SU-DHL-6 (cell line): ENCODE results near the gene PLEKHG3.

Experiments
- H2AFZ ChIP-seq: fragments of 200-600 bp; sonication (generic); 2 replicates; pipeline ENCODE4 v1.6.1; 2014; ENCODE audit warnings: low read depth, mild to moderate bottlenecking, moderate library complexity, mixed read lengths, antibody characterized with exemption, low read length; ENCODE audit not compliant: severe bottlenecking
- H3F3A ChIP-seq: fragments of 200-600 bp; shearing (Covaris generic); 2 replicates; pipeline ENCODE4 v1.6.0; 2016; ENCODE audit warnings: antibody characterized with exemption, mild to moderate bottlenecking; ENCODE audit not compliant: insufficient read depth
- H3K27ac ChIP-seq: fragments of 200-600 bp; sonication (generic); 2 replicates; pipeline ENCODE4 v1.5.1; 2016; ENCODE audit warnings: low read depth, mild to moderate bottlenecking, low read length, moderate library complexity, mixed read lengths
- H3K27me3 ChIP-seq: fragments of 200-600 bp; sonication (generic), shearing (Covaris generic); 2 replicates; pipeline ENCODE4 v1.6.0; 2014; ENCODE audit warnings: mild to moderate bottlenecking, low read length
- H3K36me3 ChIP-seq: fragments of 200-600 bp; sonication (generic); 2 replicates; pipeline ENCODE4 v1.6.1; 2014; ENCODE audit warnings: mild to moderate bottlenecking, low read length, mixed read lengths
- H3K4me2 ChIP-seq: fragments of 300-600, 200-600 bp; shearing (Covaris generic), sonication (generic); 2 replicates; pipeline ENCODE4 v1.6.0; 2014; ENCODE audit warnings: low read length, low read depth, mild to moderate bottlenecking; ENCODE audit not compliant: poor library complexity, severe bottlenecking
- H3K4me3 ChIP-seq: fragments of 200-600 bp; sonication (generic); 2 replicates; pipeline ENCODE4 v1.5.1; 2014; ENCODE audit warnings: antibody characterized with exemption, low read length, mild to moderate bottlenecking, mixed read lengths; ENCODE audit not compliant: insufficient read depth, poor library complexity, severe bottlenecking
- H3K79me2 ChIP-seq: fragments of 200-600 bp; sonication (generic); 2 replicates; pipeline ENCODE4 v1.6.1; 2014; ENCODE audit warnings: mild to moderate bottlenecking, low read length, moderate library complexity; ENCODE audit not compliant: insufficient read depth
- H3K9ac ChIP-seq: fragments of 200-600 bp; sonication (generic); 2 replicates; pipeline ENCODE4 v1.7.0; 2014; ENCODE audit warnings: mild to moderate bottlenecking, low read length
- H3K9me2 ChIP-seq: fragments of 200-600 bp; sonication (generic); replicated peaks from 2 replicates; pipeline ENCODE4 v1.6.1; 2014; ENCODE audit warnings: low read length; ENCODE audit not compliant: insufficient read depth
- H3K9me3 ChIP-seq: fragments of 200-600 bp; sonication (generic); 2 replicates; pipeline ENCODE4 v1.6.1; 2014; ENCODE audit warnings: low read length, mixed read lengths; ENCODE audit not compliant: insufficient read depth
- H4K20me1 ChIP-seq: fragments of 200-600 bp; sonication (generic); 2 replicates; pipeline ENCODE4 v1.6.1; 2014; ENCODE audit warnings: low read depth, mild to moderate bottlenecking, antibody characterized with exemption, low read length, moderate library complexity, mixed read lengths
- CTCF ChIP-seq: fragments of 200-600 bp; sonication (generic); IDR thresholded peaks from one replicate; pipeline ENCODE4 v1.5.1; 2017; ENCODE audit warnings: antibody characterized with exemption, mild to moderate bottlenecking, low read length, moderate library complexity; ENCODE audit not compliant: insufficient read depth, poor library complexity, severe bottlenecking
- EZH2phosphoT487 ChIP-seq: fragments of 200-600 bp; sonication (generic), shearing (Covaris generic); conservative IDR thresholded peaks from 2 replicates; pipeline ENCODE4 v1.6.1; 2018; ENCODE audit warnings: mild to moderate bottlenecking, antibody characterized with exemption, low read length, moderate library complexity, mixed read lengths

Gene PLEKHG3

DNA sequence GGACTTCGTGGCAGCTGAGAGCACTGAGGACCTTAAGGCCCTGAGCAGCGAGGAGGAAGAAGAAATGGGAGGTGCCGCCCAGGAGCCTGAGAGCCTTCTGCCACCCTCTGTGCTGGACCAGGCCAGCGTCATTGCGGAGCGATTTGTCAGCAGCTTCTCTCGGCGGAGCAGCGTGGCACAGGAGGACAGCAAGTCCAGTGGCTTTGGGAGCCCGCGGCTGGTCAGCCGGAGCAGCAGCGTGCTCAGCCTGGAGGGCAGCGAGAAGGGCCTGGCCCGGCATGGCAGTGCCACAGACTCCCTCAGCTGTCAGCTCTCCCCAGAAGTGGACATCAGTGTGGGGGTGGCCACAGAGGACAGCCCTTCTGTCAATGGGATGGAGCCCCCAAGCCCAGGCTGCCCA is 37.0 kb downstream of the PLEKHG3 start:
- Histone ChIP-seq H3K36me3 (no peaks in the 10 kb centered on the region), H3K4me3 (no peak overlapping the region), H2AFZ (no peak overlapping the region), H3K9me3 (no peaks in the 10 kb centered on the region), H3K4me2 (no peak overlapping the region), H3K79me2 (no peaks in the 10 kb centered on the region), H3K9ac (no peak overlapping the region), H4K20me1 (no peaks in the 10 kb centered on the region), H3K9me2 (no peaks in the 10 kb centered on the region), H3K27me3 (no peaks in the 10 kb centered on the region), H3F3A (no peaks in the 10 kb centered on the region), H3K27ac (no peak overlapping the region)
- no peak for TF ChIP-seq EZH2phosphoT487

- no peaks in the 10 kb centered on the region for H3K9me2 ChIP-seq
- H3F3A ChIP-seq = no peaks in the 10 kb centered on the region
- H3K9ac ChIP-seq = no peak overlapping the region
- H3K36me3 ChIP-seq = no peaks in the 10 kb centered on the region
- no peak overlapping the region for H3K4me2 ChIP-seq
- H4K20me1 ChIP-seq = no peaks in the 10 kb centered on the region
- TF ChIP-seq EZH2phosphoT487 (no peak), CTCF (no peak)
- no peak overlapping the region for H2AFZ ChIP-seq
- H3K79me2 ChIP-seq = no peaks in the 10 kb centered on the region
- no peaks in the 10 kb centered on the region for H3K9me3 ChIP-seq
- no peaks in the 10 kb centered on the region for H3K27me3 ChIP-seq
- H3K27ac ChIP-seq = no peak overlapping the region
- H3K4me3 ChIP-seq = no peak overlapping the region
Observed at GRCh38 chr14:64741961-64742360, 37.7 kb downstream of the PLEKHG3 start.

DNA sequence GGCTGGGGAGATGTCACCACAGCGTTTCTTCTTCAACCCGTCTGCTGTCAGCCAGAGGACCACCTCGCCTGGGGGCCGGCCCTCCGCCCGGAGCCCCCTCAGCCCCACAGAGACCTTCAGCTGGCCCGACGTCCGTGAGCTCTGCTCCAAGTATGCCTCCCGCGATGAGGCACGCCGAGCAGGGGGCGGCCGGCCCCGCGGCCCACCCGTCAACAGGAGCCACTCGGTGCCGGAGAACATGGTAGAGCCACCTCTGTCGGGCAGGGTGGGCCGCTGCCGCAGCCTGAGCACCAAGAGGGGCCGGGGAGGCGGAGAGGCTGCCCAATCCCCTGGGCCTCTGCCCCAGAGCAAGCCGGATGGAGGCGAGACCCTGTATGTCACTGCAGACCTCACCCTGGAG is 38.8 kb downstream of the PLEKHG3 start:
- H3F3A ChIP-seq = no peaks in the 10 kb centered on the region
- H2AFZ ChIP-seq = no peak overlapping the region
- no peaks in the 10 kb centered on the region for H3K9me2 ChIP-seq
- no peak overlapping the region for H3K4me3 ChIP-seq
- H3K36me3 ChIP-seq = no peaks in the 10 kb centered on the region
- no peak overlapping the region for H3K9ac ChIP-seq
- H3K27ac ChIP-seq = no peak overlapping the region
- H3K27me3 ChIP-seq = no peaks in the 10 kb centered on the region
- H3K79me2 ChIP-seq = no peaks in the 10 kb centered on the region
- H3K4me2 ChIP-seq = no peak overlapping the region
- H4K20me1 ChIP-seq = no peaks in the 10 kb centered on the region
- H3K9me3 ChIP-seq = no peaks in the 10 kb centered on the region
- TF ChIP-seq CTCF = no peak
- no peak for TF ChIP-seq EZH2phosphoT487

- H3K36me3 ChIP-seq = no peaks in the 10 kb centered on the region
- no peaks in the 10 kb centered on the region for H3K27me3 ChIP-seq
Observed at GRCh38 chr14:64745511-64746091, 41.4 kb downstream of the PLEKHG3 start.

More at GRCh38 chr14:64745511-64746091, 41.4 kb downstream of the PLEKHG3 start:
- Histone ChIP-seq H3K9me3 (no peaks in the 10 kb centered on the region), H3K27ac (no peak overlapping the region), H3K4me2 (no peak overlapping the region), H3F3A (no peaks in the 10 kb centered on the region), H3K4me3 (no peak overlapping the region), H4K20me1 (no peaks in the 10 kb centered on the region), H2AFZ (no peak overlapping the region), H3K79me2 (no peaks in the 10 kb centered on the region), H3K9ac (no peak overlapping the region), H3K9me2 (no peaks in the 10 kb centered on the region)
- TF ChIP-seq EZH2phosphoT487 = no peak
- TF ChIP-seq CTCF = no peak
